Upper lobe of right lung (tissue), 1 donor: ENCODE results near the gene DCAF12. TPM values are rescaled to one million over a fixed set of nuclear protein-coding genes. Genes with fewer than 3 reads are reported as not detected.
A peak's percentile ranks its signal among the peaks of the same experiment; 100 is the strongest.

ENCODE experiments used
- ATAC-seq: fragments of 200-7000 bp; cut with Tn5 transposase; one replicate; pipeline ENCODE4 v1.9.1; 2020; ENCODE audit warnings: mild to moderate bottlenecking, moderate library complexity
- DNase-seq: peaks from one replicate; pipeline ENCODE4 v3.0.0-alpha.2; 2020
- H3K27ac ChIP-seq: fragments of 200-600 bp; one replicate; pipeline ENCODE4 v1.8.0; 2022
- H3K27me3 ChIP-seq: fragments of 200-600 bp; one replicate; pipeline ENCODE4 v1.8.0; 2022; ENCODE audit warnings: mild to moderate bottlenecking
- H3K36me3 ChIP-seq: fragments of 200-600 bp; one replicate; pipeline ENCODE4 v1.8.0; 2022
- H3K4me1 ChIP-seq: fragments of 200-600 bp; one replicate; pipeline ENCODE4 v1.8.0; 2022
- H3K4me3 ChIP-seq: fragments of 200-600 bp; one replicate; pipeline ENCODE4 v1.8.0; 2022; ENCODE audit warnings: mild to moderate bottlenecking
- H3K9me3 ChIP-seq: fragments of 200-600 bp; one replicate; pipeline ENCODE4 v1.8.0; 2022
- intact Hi-C: fragments of 100-400 bp; cut with DNase I; formaldehyde crosslinking; loops from one replicate; pipeline ENCODE4 v1.11.0; 2022
- total RNA-seq: library from RNA; stranded (reverse); fragmentation: NEBNext Ultra II Directional; extraction: Animal tissue kit (Norgen Biotek cat#: 25700); gene quantifications from one replicate; pipeline ENCODE4 v1.2.1, GENCODE V29; 2021
- TF ChIP-seq, protein P1 (sequence below): fragments of 200-600 bp; IDR thresholded peaks from one replicate; pipeline ENCODE4 v1.8.0; 2022; ENCODE audit warnings: antibody characterized with exemption
- donor health status: DM: no; HTN: yes; CAD: no; lungs with severe emphysema.

DCAF12 gene
- total RNA-seq, 1 donor from 2014 or later, result 31.6 TPM

DNA sequence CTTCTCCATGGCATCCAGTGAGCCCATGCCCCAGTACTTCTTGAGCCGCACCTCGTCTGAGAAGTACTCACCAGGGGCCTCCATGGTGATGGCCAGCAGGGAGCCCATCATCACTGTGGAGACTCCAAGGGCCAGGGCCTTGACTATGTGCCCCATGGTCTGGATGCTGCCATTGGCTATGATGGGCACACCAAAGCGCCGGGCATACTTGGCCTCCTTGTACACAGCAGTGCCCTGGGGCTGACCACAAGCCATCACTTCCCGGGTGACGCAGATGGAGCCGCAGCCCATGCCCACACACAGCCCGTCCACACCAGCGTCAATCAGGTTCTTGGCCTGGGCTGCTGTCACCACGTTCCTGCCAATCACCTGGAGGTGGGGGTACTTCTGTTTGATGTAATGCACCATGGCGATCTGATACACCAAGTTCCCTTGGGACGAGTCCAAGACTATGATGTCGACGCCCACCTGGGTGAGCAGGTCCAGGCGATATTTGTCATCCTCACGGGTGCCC is 7.0 kb upstream of the DCAF12 start:
- ATAC-seq (no peak), DNase-seq (no peak)
- Histone ChIP-seq H3K9me3 (no peaks in the 10 kb centered on the region), H3K27ac (no peak overlapping the region), H3K27me3 (no peaks in the 10 kb centered on the region), H3K4me1 (no peaks in the 10 kb centered on the region), H3K36me3 (no peaks in the 10 kb centered on the region), H3K4me3 (no peak overlapping the region)
- TF ChIP-seq, protein P1, sequence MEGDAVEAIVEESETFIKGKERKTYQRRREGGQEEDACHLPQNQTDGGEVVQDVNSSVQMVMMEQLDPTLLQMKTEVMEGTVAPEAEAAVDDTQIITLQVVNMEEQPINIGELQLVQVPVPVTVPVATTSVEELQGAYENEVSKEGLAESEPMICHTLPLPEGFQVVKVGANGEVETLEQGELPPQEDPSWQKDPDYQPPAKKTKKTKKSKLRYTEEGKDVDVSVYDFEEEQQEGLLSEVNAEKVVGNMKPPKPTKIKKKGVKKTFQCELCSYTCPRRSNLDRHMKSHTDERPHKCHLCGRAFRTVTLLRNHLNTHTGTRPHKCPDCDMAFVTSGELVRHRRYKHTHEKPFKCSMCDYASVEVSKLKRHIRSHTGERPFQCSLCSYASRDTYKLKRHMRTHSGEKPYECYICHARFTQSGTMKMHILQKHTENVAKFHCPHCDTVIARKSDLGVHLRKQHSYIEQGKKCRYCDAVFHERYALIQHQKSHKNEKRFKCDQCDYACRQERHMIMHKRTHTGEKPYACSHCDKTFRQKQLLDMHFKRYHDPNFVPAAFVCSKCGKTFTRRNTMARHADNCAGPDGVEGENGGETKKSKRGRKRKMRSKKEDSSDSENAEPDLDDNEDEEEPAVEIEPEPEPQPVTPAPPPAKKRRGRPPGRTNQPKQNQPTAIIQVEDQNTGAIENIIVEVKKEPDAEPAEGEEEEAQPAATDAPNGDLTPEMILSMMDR, result no peak
- intact Hi-C loops, result no loop called here

DNA sequence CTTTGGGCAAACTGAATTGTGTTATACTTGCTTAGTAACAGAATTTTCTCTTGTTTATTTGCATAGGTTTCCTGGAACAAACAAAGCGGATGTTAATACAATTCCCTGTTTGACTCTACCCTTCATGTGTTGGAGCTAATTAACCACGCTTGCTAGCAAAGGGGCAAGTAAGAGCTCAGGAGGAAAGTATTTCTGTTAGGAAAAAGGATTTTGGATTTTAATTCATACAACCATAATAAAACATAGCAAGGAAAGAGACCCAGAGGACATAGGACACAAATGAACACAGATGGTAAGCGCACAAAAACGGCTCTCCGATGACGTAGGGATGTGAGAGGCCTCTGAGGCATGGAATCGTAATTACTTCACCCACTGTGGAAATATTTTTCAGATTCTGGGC is 5.1 kb upstream of the DCAF12 start:
- Histone ChIP-seq H3K4me1 (peaks cover 4% of the 10 kb centered on the region), H3K36me3 (no peaks in the 10 kb centered on the region), H3K4me3 (no peak overlapping the region), H3K9me3 (no peaks in the 10 kb centered on the region), H3K27ac (no peak overlapping the region), H3K27me3 (no peaks in the 10 kb centered on the region)
- ATAC-seq (no peak), DNase-seq (no peak)
- intact Hi-C loops, result no loop called here
- TF ChIP-seq, protein P1, result no peak

DNA sequence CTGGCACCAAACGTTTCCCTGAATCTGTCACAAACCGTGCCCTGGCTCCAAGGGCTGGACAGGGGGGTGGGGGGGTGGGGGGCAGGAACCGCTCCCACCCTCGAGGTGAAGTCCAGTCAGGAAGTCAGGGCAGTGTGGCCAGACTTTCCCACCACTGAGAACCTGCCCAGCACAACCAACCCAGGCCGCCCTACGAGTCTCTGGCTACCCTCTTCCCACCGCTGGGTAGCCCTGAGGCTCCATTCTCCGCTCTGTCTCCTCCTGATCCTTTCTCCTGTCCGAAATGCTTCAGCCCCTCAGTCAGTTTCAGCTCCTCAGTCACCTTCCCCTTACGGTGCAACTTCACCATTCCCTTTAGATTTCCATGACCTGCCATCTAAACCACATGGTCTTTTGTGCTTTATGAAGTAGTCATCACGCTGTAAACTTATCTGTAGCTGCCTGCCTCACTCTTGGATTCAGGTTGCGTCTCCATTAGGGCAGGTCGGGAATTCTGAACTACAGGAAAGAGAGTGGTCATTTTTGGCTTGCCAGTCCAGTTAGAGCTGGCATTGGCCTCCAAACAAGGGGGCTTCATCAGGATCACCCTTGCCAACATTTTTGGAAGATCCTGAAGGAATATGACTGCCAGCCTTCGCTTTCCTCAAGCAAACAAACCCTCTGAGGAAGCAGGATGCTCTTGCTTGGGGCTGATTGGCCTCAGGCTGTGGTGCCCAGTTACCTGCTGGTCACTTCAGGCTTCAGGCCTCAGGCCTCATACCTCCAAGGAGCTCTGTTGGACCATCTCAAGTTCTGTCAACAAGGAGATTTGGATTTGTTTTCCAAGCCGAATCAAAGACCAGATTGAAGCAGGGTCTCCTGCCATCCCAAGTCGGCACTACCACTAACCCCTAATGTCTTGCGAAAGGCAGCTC is 794 bp upstream of the DCAF12 start:
- peaks cover 37% of the 10 kb centered on the region for H3K4me1 ChIP-seq
- peaks cover 20% of the 10 kb centered on the region for H3K36me3 ChIP-seq
- H3K27ac ChIP-seq, result peak overlapping the region; percentile 94
- no peak for ATAC-seq
- intact Hi-C loops, result no loop called here
- TF ChIP-seq, protein P1, result no peak
- peak overlapping the region; percentile 98 for H3K4me3 ChIP-seq
- no peaks in the 10 kb centered on the region for H3K9me3 ChIP-seq
- no peak for DNase-seq
- no peaks in the 10 kb centered on the region for H3K27me3 ChIP-seq

- Histone ChIP-seq H3K27ac (peak overlapping the region; percentile 94), H3K4me3 (peak overlapping the region; percentile 98), H3K4me1 (peaks cover 43% of the 10 kb centered on the region), H3K9me3 (no peaks in the 10 kb centered on the region), H3K27me3 (no peaks in the 10 kb centered on the region), H3K36me3 (peaks cover 26% of the 10 kb centered on the region)
- DNase-seq (no peak), ATAC-seq (no peak)
- TF ChIP-seq, protein P1, result no peak
- intact Hi-C loops, result no loop called here
Measured at GRCh38 chr9:34125681-34126206, 754 bp downstream of the DCAF12 start.

GRCh38 chr9:34124926-34125325 is 1.6 kb downstream of the DCAF12 start:
- DNase-seq (no peak), ATAC-seq (peak; percentile 57)
- Histone ChIP-seq H3K27me3 (no peaks in the 10 kb centered on the region), H3K27ac (peak overlapping the region; percentile 94), H3K9me3 (no peaks in the 10 kb centered on the region), H3K4me1 (peaks cover 43% of the 10 kb centered on the region), H3K4me3 (peak overlapping the region; percentile 98), H3K36me3 (peaks cover 27% of the 10 kb centered on the region)
- TF ChIP-seq, protein P1, result no peak
- intact Hi-C loops, result no loop called here
